Omental fat pad (tissue), 4 donors: Measurements from ENCODE around the gene EPHB2. TPM values are rescaled to one million over a fixed set of nuclear protein-coding genes. Genes with fewer than 3 reads are reported as not detected.

Experiments used
- ATAC-seq: fragments of 150-250 bp; one replicate; pipeline ENCODE4 v1.9.1; 2016; ENCODE audit warnings: mild to moderate bottlenecking, moderate library complexity; ENCODE audit not compliant: low FRiP score
- DNase-seq: peaks from one replicate; pipeline ENCODE4 v3.0.0-alpha.2; 2019; ENCODE audit warnings: low spot score
- total RNA-seq, 4 donors: library from RNA; depleted of rRNA; stranded (reverse); fragments of >200 nt; gene quantifications; one replicate each; pipeline ENCODE4 v1.1.0, GENCODE V29; 2016
- TF ChIP-seq, protein P1 (sequence below), 3 donors: fragments of 450-650 bp; IDR thresholded peaks; one replicate each; pipeline ENCODE4 v1.5.1; 2016 to 2017; ENCODE audit warnings: antibody characterized with exemption in 3 of 3, mild to moderate bottlenecking in 3 of 3, moderate library complexity in 2 of 3

EPHB2 gene
- total RNA-seq, 4 donors from 2014 or later: 3.5 to 5.5 (median 4.7) TPM

DNA sequence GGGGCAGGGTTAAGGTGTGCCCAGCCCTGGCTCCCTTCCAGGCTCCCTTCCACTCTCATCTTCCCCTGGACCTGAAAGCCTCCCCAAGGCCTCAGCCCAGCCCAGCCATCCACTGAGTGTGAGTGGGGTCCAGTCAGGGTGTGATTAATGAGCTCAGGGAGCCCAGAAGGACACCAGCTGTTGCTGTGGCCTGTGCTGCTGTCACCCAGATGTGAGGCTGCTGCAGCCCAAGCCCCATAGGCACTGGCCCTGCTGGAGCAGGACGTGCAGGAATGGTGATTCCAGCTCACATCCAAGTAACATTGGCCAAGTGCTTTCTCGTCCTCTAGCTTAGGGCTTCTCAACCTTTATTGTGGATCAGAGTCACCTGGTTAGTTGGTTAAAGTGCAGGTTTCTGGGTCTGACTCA is 77.6 kb downstream of the EPHB2 start:
- TF ChIP-seq, protein P1, sequence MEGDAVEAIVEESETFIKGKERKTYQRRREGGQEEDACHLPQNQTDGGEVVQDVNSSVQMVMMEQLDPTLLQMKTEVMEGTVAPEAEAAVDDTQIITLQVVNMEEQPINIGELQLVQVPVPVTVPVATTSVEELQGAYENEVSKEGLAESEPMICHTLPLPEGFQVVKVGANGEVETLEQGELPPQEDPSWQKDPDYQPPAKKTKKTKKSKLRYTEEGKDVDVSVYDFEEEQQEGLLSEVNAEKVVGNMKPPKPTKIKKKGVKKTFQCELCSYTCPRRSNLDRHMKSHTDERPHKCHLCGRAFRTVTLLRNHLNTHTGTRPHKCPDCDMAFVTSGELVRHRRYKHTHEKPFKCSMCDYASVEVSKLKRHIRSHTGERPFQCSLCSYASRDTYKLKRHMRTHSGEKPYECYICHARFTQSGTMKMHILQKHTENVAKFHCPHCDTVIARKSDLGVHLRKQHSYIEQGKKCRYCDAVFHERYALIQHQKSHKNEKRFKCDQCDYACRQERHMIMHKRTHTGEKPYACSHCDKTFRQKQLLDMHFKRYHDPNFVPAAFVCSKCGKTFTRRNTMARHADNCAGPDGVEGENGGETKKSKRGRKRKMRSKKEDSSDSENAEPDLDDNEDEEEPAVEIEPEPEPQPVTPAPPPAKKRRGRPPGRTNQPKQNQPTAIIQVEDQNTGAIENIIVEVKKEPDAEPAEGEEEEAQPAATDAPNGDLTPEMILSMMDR (IDR thresholded peaks at IDR 0.05): no peak
- no peak for DNase-seq

DNA sequence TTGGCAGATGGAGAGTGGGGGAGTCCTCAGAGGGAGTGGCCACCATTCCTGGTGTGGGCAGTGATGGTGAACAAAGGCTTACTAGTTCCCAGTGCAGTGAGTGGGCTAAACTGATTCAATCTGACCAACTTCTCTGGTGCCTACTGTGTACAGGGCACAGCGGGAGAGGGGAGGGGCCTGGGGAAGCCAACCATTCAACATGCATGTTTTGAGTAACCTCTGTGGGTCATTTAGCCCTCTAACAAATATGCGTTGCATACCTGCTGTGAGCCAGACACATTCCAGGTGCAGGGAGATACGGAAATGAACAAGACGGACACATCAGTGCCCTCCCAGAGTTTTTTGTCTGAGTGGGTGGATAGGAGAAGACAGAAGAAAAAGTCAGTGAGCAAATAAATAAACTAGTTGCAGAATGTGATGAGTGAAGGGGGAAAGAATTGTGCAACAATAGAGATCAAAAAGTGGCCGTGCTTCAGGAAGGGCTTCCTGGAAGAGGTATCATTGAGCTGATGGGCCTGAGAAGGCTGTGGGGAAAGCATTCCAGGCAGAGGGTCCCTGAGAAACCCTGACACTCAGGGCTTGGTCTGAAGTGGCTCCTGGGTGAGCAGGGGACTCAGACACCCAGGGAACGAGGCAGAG is 78.8 kb downstream of the EPHB2 start:
- DNase-seq: no peak
- TF ChIP-seq, protein P1 (IDR thresholded peaks at IDR 0.05): no peak
- ATAC-seq: peak; percentile 58

More for the DNA sequence above, 77.6 kb downstream of the EPHB2 start:
- no peak for ATAC-seq

DNA sequence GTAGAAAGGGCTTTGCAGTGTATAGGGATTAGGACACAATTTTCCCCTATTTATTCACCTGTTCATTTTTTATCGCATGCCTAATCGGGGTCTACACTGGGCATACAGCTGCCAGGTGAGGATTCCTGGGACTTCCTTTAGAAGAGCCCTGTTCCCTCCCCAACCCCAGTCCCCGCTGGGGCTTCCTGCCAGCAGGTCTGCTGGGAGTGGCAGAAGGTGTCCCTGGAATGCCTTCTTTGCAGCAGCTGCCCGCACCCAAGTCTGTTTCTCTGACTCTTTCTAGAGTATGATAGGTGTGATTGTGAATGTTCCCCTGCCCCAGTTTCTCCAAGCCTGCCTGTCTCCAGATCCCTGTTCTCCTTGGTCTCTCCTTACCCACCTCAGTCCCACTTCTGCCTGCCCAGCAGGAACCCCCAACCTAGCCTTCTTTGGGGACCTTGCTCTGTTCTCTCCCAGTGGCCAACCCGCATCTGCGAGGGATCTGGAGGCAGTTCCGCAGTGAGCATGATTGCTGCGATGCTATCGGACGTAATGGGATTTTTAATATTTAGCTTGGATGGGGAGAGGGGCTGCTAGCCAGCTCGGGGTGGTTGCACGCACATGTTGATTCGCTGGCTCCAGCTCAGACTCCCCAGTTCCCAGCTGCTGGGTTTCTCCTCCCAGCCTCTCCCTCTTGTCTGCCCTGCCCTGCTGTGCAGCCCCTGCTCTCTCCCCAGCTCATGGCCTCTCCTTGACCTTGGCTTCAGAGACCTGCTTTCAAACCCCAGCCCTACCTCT is 79.8 kb downstream of the EPHB2 start:
- TF ChIP-seq, protein P1 (IDR thresholded peaks at IDR 0.05): no peak
- ATAC-seq: no peak
- DNase-seq: no peak

DNA sequence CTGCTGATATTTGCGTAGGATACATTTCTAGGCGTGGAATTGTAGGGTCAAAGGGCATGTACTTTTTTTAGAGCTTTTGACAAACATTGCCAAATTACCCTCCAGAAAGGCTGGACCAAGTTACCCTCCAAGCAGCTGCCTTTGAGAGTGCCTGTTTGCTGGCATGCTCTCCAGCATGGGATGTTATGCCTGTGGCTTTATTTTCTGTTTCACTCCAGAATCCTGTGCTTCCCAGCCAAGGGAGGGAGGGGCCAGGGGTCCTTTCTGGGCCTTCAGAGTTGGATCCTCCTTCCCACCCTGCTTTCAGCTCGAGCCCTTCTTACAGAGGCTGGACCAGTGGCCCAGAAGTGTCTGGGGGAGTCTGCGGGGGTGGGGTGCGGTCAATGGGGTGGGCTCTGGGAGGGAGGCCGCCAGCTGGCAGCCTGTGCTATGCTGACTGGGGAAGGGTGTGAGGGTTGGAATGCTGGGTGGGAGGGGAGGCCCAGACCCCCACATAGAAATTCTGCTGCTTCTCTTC is 81.2 kb downstream of the EPHB2 start:
- ATAC-seq (no peak), DNase-seq (no peak)
- TF ChIP-seq, protein P1 (IDR thresholded peaks at IDR 0.05): no peak

DNA sequence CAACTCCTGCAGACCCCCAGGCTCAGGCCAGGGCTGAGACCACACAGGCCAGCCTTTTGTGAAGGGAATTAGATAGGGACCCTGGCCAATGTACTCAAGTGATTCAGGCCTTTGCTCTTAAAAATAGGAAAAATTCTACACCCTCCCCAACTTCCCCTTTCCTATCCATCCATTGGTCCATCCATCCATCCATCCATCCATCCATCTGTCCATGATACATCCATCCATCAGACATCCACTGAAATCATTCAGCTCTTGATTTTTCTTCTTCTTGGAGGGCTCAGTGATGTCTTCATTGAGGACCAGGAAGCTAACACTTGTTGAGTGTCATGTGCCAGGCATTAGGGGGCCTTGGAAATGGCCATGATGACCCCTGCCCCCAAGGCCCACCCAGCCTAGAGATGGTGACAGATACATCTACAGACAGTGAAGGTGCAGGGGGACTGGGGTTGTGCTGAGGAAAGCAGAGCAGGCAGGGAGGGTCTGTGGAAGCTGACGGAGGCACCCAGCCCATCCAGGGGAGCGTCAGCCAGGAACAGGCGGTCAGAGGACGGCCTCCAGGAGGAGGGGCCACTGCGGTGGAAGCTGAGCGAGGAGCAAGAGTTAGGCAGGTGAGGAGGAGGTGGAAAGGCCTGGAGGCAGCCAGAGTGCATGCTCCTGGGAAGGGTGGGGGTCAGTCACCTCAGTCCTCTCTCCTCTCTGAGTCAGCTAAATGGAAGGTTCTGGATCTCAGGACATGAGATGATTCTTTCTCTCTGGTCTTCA is 81.9 kb downstream of the EPHB2 start:
- DNase-seq (no peak), ATAC-seq (no peak)
- TF ChIP-seq, protein P1 (IDR thresholded peaks at IDR 0.05): no peak

DNA sequence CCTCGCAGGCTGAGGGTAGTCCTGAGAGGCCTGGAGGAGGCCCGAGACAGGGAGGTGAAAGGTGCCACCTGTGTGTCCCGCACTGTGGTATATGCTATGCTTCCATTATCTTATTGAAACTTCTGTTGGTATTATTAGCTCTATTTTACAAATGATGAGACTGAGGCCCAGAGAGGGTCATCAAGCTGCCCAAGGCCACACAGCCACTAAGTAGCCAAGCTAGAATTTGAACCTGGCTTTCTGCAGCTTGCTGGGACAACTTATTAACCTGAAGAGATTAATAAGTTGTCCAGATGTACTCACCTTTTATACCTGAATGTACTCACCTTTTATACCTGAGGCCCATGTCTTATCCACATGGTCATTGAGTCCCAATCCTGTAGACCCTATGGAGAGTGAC is 83.0 kb downstream of the EPHB2 start:
- ATAC-seq (no peak), DNase-seq (no peak)
- TF ChIP-seq, protein P1 (IDR thresholded peaks at IDR 0.05): no peak
